HCT116 (cell line): ENCODE measurements around the gene KCND2. TPM values are rescaled to one million over a fixed set of nuclear protein-coding genes. Genes with fewer than 3 reads are reported as not detected.

ENCODE experiments used
- ATAC-seq: fragments of 200-7000 bp; cut with Tn5 transposase; 2 replicates; pipeline ENCODE4 v1.9.1; 2020; ENCODE audit warnings: mild to moderate bottlenecking, moderate library complexity
- BruUV-seq: library from RNA; stranded (reverse); fragments of 400-500 nt; replicated peaks from 2 replicates; lab custom pipeline; 2021; lab: Mats Ljungman, UMichigan
- CTCF ChIA-PET: fragments of 300-600 bp; sonication (Branson Sonifier 250); formaldehyde crosslinking; loops from one replicate; lab custom pipeline; 2021; ENCODE audit warnings: antibody characterized with exemption; lab: Charles Lee
- POLR2A ChIA-PET: fragments of 300-600, 350-600 bp; sonication (Branson Sonifier 250); formaldehyde crosslinking; loops from one replicate; lab custom pipeline; 2021; ENCODE audit warnings: antibody characterized with exemption; lab: Charles Lee
- RAD21 ChIA-PET, 2 experiments: fragments of 300-600 bp; sonication (Branson Sonifier 250); formaldehyde crosslinking; loops; one replicate each; lab custom pipeline; 2023; ENCODE audit warnings: low total read pairs in 2 of 2; ENCODE audit not compliant: uncharacterized antibody in 2 of 2, unreplicated experiment in 2 of 2, low non-redundant PET in 1 of 2; lab: Charles Lee
- DNase-seq: peaks from one replicate; pipeline ENCODE4 v3.0.0-alpha.2; 2010; ENCODE audit warnings: low read depth, low spot score
- H2AFZ ChIP-seq: fragments of 200-600 bp; shearing (Covaris generic), sonication (generic); 2 replicates; pipeline ENCODE4 v1.6.1; 2017; ENCODE audit warnings: low read depth, mixed run types, mixed read lengths, antibody characterized with exemption, low read length; ENCODE audit not compliant: poor library complexity, severe bottlenecking
- H3K27ac ChIP-seq: 2 replicates; pipeline ENCODE4 v1.5.1; 2012; ENCODE audit warnings: low read depth, low read length
- H3K27me3 ChIP-seq: fragments of 200-600 bp; sonication (generic); 2 replicates; pipeline ENCODE4 v1.6.1; 2016; ENCODE audit warnings: mixed run types, low read length, mixed read lengths; ENCODE audit not compliant: insufficient read depth
- H3K36me3 ChIP-seq, 2 experiments: fragments of 200-500 bp in 1 of 2; fragments of 200-600 bp in 1 of 2; sonication (Bioruptor generic) in 1 of 2; sonication (generic) in 1 of 2; 2 replicates each; pipeline versions ENCODE4 v1.5.1 to v1.6.1; 2014 to 2016; ENCODE audit warnings: low read length in 2 of 2, inconsistent platforms in 1 of 2, mixed read lengths in 1 of 2, mixed run types in 1 of 2; ENCODE audit not compliant: insufficient read depth in 2 of 2, control insufficient read depth in 1 of 2
- H3K4me1 ChIP-seq, 2 experiments: fragments of 200-600 bp in 1 of 2; sonication (generic) in 1 of 2; 2 replicates each; pipeline versions ENCODE4 v1.5.1 to v1.6.1; 2012 to 2017; ENCODE audit warnings: low read length in 2 of 2, inconsistent platforms in 1 of 2, mild to moderate bottlenecking in 1 of 2, mixed read lengths in 1 of 2, mixed run types in 1 of 2, moderate library complexity in 1 of 2; ENCODE audit not compliant: insufficient read depth in 2 of 2, control insufficient read depth in 1 of 2
- H3K4me2 ChIP-seq: fragments of 200-600 bp; sonication (generic); 2 replicates; pipeline ENCODE4 v1.6.1; 2017; ENCODE audit warnings: mixed run types, low read length, mixed read lengths
- H3K4me3 ChIP-seq, 2 experiments: fragments of 200-600 bp in 1 of 2; sonication (generic) in 1 of 2; replicated peaks in 1 of 2; 2 replicates each; pipeline ENCODE4 v1.5.1; 2011 to 2016; ENCODE audit warnings: low read length in 2 of 2, control low read depth in 1 of 2, low read depth in 1 of 2, mild to moderate bottlenecking in 1 of 2, mixed read lengths in 1 of 2, mixed run types in 1 of 2
- H3K79me2 ChIP-seq: fragments of 200-600 bp; sonication (generic); 2 replicates; pipeline ENCODE4 v1.6.1; 2017; ENCODE audit warnings: mild to moderate bottlenecking, mixed run types, low read length, moderate library complexity, mixed read lengths; ENCODE audit not compliant: insufficient read depth
- H3K9ac ChIP-seq: fragments of 200-600 bp; sonication (generic); 2 replicates; pipeline ENCODE4 v1.6.1; 2016; ENCODE audit warnings: low read length, mixed read lengths
- H3K9me2 ChIP-seq: fragments of 200-600 bp; sonication (generic), shearing (Covaris generic); 2 replicates; pipeline ENCODE4 v1.6.1; 2017; ENCODE audit warnings: mixed run types, mild to moderate bottlenecking, moderate library complexity; ENCODE audit not compliant: insufficient read depth
- H3K9me3 ChIP-seq, 2 experiments: fragments of 200-500 bp in 1 of 2; fragments of 200-600 bp in 1 of 2; sonication (Bioruptor generic) in 1 of 2; sonication (generic) in 1 of 2; 2 replicates each; pipeline ENCODE4 v1.6.1; 2014 to 2017; ENCODE audit warnings: low read length in 2 of 2, mixed read lengths in 2 of 2, inconsistent platforms in 1 of 2, low read depth in 1 of 2, mild to moderate bottlenecking in 1 of 2, mixed run types in 1 of 2, moderate library complexity in 1 of 2; ENCODE audit not compliant: control insufficient read depth in 1 of 2, insufficient read depth in 1 of 2
- H4K20me1 ChIP-seq: fragments of 200-600 bp; sonication (generic), shearing (Covaris generic); 2 replicates; pipeline ENCODE4 v1.6.1; 2017; ENCODE audit warnings: mixed run types, mild to moderate bottlenecking, moderate library complexity; ENCODE audit not compliant: insufficient read depth
- CEBPB ChIP-seq: IDR thresholded peaks from 2 replicates; pipeline ENCODE4 v1.6.1; 2012; ENCODE audit warnings: low read depth
- EGR1 ChIP-seq: IDR thresholded peaks from 2 replicates; pipeline ENCODE4 v1.6.1; 2012; ENCODE audit warnings: low read depth
- ELF1 ChIP-seq: IDR thresholded peaks from 2 replicates; pipeline ENCODE4 v1.6.1; 2012; ENCODE audit warnings: low read depth, borderline replicate concordance
- EZH2 ChIP-seq: fragments of 200-600 bp; sonication (generic); IDR thresholded peaks from 2 replicates; pipeline ENCODE4 v1.6.1; 2017; ENCODE audit warnings: antibody characterized with exemption, mixed run types
- EZH2phosphoT487 ChIP-seq: fragments of 200-600 bp; IDR thresholded peaks from 2 replicates; pipeline ENCODE4 v1.6.1; 2018; ENCODE audit warnings: antibody characterized with exemption, borderline replicate concordance
- FOSL1 ChIP-seq: IDR thresholded peaks from 2 replicates; pipeline ENCODE4 v1.6.1; 2012; ENCODE audit warnings: low read depth
- JUND ChIP-seq: IDR thresholded peaks from 2 replicates; pipeline ENCODE4 v1.6.1; 2012
- POLR2AphosphoS5 ChIP-seq: IDR thresholded peaks from 2 replicates; pipeline ENCODE4 v1.6.1; 2011; ENCODE audit warnings: mild to moderate bottlenecking, low read depth, low read length, moderate library complexity
- SIN3A ChIP-seq: IDR thresholded peaks from 2 replicates; pipeline ENCODE4 v1.6.1; 2012; ENCODE audit warnings: low read depth
- SRF ChIP-seq: IDR thresholded peaks from 2 replicates; pipeline ENCODE4 v1.6.1; 2012; ENCODE audit warnings: low read depth
- YY1 ChIP-seq: IDR thresholded peaks from 2 replicates; pipeline ENCODE4 v1.6.1; 2011; ENCODE audit warnings: low read length, low read depth, moderate library complexity, mild to moderate bottlenecking; ENCODE audit not compliant: insufficient replicate concordance; ENCODE audit errors: extremely low read depth
- ZFX ChIP-seq: fragments of 450-650 bp; IDR thresholded peaks from 2 replicates; pipeline ENCODE4 v1.6.1; 2017
- ZNF274 ChIP-seq: fragments of 200-500 bp; sonication (Bioruptor generic); IDR thresholded peaks from 2 replicates; pipeline ENCODE4 v1.6.1; 2014; ENCODE audit warnings: mild to moderate bottlenecking, low read depth, low read length, inconsistent platforms
- intact Hi-C: fragments of 100-400 bp; cut with micrococcal nuclease; formaldehyde crosslinking; loops from 2 replicates; pipeline ENCODE4 v1.10.0; 2022
- total RNA-seq: library from RNA; stranded (reverse); gene quantifications from one replicate; pipeline ENCODE4 v1.2.1, GENCODE V29; 2021; ENCODE audit not compliant: unreplicated experiment
- TF ChIP-seq, protein P1 (sequence below): IDR thresholded peaks from 2 replicates; pipeline ENCODE4 v1.6.1; 2012
- TF ChIP-seq, protein P2 (sequence below): IDR thresholded peaks from 2 replicates; pipeline ENCODE4 v1.6.1; 2012; ENCODE audit warnings: low read depth
- TF ChIP-seq, protein P3 (sequence below), 3 experiments: fragments of 200-600 bp in 1 of 3; sonication (generic) in 1 of 3; IDR thresholded peaks in 2 of 3; conservative IDR thresholded peaks in 1 of 3; 2 replicates each; pipeline ENCODE4 v1.5.1; 2012 to 2017; ENCODE audit warnings: low read depth in 2 of 3, low read length in 2 of 3, antibody characterized with exemption in 1 of 3, borderline replicate concordance in 1 of 3, control low read depth in 1 of 3, mild to moderate bottlenecking in 1 of 3, mixed read lengths in 1 of 3, mixed run types in 1 of 3, moderate library complexity in 1 of 3; ENCODE audit not compliant: insufficient read depth in 1 of 3

KCND2 gene
- total RNA-seq, 1 experiment from 2014 or later, result 0.05 TPM

DNA sequence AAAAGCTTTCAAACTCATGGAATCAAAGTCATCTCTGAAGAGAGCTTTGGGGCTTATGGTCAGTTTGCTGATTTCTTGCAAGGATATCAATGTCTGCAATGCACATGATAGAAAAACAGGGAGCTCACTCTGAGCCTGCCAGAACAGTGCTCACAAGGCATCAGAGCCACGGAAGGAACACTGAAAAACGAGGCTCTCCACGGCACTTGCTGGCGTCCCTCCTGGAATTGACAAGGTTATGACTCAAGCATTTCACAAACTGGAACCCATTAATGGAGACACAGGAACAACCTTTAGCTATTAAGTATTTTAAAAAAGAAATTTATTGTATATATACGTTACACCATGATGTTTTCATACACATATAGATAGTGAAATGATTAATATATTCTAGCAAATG, 266.3 kb downstream of the KCND2 start:
- ChIA-PET POLR2A (no interaction called here), RAD21 (no interaction called here), CTCF (no interaction called here)
- ATAC-seq, result no peak
- no peak overlapping the region for H3K4me2 ChIP-seq
- no peak overlapping the region for H3K4me3 ChIP-seq
- no peak for DNase-seq
- H2AFZ ChIP-seq, result no peak overlapping the region
- H3K27ac ChIP-seq, result no peak overlapping the region
- intact Hi-C loops, result no loop called here
- H3K36me3 ChIP-seq, result no peaks in the 10 kb centered on the region
- no TSS peak for BruUV-seq
- no peaks in the 10 kb centered on the region for H3K79me2 ChIP-seq
- no peaks in the 10 kb centered on the region for H3K4me1 ChIP-seq
- no peaks in the 10 kb centered on the region for H3K9me3 ChIP-seq
- no peaks in the 10 kb centered on the region for H3K27me3 ChIP-seq
- no peaks in the 10 kb centered on the region for H4K20me1 ChIP-seq
- no peaks in the 10 kb centered on the region for H3K9me2 ChIP-seq
- TF ChIP-seq CEBPB, result no peak
- TF ChIP-seq FOSL1, result no peak
- no peak for TF ChIP-seq POLR2AphosphoS5
- TF ChIP-seq ELF1, result no peak
- TF ChIP-seq, protein P1, sequence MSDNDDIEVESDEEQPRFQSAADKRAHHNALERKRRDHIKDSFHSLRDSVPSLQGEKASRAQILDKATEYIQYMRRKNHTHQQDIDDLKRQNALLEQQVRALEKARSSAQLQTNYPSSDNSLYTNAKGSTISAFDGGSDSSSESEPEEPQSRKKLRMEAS, result no peak
- no peak for TF ChIP-seq SIN3A
- no peak for TF ChIP-seq SRF
- TF ChIP-seq EGR1, result no peak
- TF ChIP-seq EZH2, result no peak
- TF ChIP-seq JUND, result no peak
- TF ChIP-seq, protein P2, sequence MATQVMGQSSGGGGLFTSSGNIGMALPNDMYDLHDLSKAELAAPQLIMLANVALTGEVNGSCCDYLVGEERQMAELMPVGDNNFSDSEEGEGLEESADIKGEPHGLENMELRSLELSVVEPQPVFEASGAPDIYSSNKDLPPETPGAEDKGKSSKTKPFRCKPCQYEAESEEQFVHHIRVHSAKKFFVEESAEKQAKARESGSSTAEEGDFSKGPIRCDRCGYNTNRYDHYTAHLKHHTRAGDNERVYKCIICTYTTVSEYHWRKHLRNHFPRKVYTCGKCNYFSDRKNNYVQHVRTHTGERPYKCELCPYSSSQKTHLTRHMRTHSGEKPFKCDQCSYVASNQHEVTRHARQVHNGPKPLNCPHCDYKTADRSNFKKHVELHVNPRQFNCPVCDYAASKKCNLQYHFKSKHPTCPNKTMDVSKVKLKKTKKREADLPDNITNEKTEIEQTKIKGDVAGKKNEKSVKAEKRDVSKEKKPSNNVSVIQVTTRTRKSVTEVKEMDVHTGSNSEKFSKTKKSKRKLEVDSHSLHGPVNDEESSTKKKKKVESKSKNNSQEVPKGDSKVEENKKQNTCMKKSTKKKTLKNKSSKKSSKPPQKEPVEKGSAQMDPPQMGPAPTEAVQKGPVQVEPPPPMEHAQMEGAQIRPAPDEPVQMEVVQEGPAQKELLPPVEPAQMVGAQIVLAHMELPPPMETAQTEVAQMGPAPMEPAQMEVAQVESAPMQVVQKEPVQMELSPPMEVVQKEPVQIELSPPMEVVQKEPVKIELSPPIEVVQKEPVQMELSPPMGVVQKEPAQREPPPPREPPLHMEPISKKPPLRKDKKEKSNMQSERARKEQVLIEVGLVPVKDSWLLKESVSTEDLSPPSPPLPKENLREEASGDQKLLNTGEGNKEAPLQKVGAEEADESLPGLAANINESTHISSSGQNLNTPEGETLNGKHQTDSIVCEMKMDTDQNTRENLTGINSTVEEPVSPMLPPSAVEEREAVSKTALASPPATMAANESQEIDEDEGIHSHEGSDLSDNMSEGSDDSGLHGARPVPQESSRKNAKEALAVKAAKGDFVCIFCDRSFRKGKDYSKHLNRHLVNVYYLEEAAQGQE, result no peak
- no peak for TF ChIP-seq YY1
- no peak for TF ChIP-seq ZFX
- no peak for TF ChIP-seq ZNF274
- TF ChIP-seq EZH2phosphoT487, result no peak
- TF ChIP-seq, protein P3, sequence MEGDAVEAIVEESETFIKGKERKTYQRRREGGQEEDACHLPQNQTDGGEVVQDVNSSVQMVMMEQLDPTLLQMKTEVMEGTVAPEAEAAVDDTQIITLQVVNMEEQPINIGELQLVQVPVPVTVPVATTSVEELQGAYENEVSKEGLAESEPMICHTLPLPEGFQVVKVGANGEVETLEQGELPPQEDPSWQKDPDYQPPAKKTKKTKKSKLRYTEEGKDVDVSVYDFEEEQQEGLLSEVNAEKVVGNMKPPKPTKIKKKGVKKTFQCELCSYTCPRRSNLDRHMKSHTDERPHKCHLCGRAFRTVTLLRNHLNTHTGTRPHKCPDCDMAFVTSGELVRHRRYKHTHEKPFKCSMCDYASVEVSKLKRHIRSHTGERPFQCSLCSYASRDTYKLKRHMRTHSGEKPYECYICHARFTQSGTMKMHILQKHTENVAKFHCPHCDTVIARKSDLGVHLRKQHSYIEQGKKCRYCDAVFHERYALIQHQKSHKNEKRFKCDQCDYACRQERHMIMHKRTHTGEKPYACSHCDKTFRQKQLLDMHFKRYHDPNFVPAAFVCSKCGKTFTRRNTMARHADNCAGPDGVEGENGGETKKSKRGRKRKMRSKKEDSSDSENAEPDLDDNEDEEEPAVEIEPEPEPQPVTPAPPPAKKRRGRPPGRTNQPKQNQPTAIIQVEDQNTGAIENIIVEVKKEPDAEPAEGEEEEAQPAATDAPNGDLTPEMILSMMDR (IDR thresholded peaks at IDR 0.05 in 2 of 3, conservative IDR thresholded peaks at IDR 0.05 in 1 of 3; ENCODE audit: borderline replicate concordance in 1 of 3, insufficient read depth in 1 of 3, low read depth in 2 of 3, low read length in 2 of 3), result no peak
- no peak overlapping the region for H3K9ac ChIP-seq
